OCI-LY3 (cell line): ENCODE data around the gene ARL6.

Source experiments
- EZH2phosphoT487 ChIP-seq: fragments of 200-600 bp; shearing (Covaris generic); IDR thresholded peaks from 2 replicates; pipeline ENCODE4 v1.6.1; 2018; ENCODE audit warnings: antibody characterized with exemption, mixed run types, low read depth
- TF ChIP-seq, protein P1 (sequence below): fragments of 200-600, 300-600 bp; sonication (generic); IDR thresholded peaks from 2 replicates; pipeline ENCODE4 v1.5.1; 2014; ENCODE audit warnings: antibody characterized with exemption, low read length, low read depth

DNA sequence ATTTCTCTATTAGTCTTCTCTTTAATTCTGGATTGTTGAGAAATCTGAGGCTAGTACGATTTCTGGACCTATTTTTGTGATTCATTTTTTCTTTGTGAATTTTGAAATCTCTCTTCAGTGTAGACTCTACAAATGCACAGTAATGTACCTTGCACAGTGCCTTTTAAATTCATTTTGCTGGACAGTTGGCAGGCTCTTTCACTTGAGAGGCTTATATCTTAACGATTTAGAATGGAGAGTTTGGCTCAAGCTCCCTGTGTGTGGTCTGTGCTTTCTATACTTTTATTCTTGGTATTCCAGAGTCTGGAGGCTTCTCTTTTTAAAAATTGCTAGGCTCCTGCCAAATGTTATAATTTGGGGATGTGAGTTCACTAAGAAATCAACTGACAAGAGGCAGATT is 66.1 kb downstream of the ARL6 start:
- TF ChIP-seq, protein P1, sequence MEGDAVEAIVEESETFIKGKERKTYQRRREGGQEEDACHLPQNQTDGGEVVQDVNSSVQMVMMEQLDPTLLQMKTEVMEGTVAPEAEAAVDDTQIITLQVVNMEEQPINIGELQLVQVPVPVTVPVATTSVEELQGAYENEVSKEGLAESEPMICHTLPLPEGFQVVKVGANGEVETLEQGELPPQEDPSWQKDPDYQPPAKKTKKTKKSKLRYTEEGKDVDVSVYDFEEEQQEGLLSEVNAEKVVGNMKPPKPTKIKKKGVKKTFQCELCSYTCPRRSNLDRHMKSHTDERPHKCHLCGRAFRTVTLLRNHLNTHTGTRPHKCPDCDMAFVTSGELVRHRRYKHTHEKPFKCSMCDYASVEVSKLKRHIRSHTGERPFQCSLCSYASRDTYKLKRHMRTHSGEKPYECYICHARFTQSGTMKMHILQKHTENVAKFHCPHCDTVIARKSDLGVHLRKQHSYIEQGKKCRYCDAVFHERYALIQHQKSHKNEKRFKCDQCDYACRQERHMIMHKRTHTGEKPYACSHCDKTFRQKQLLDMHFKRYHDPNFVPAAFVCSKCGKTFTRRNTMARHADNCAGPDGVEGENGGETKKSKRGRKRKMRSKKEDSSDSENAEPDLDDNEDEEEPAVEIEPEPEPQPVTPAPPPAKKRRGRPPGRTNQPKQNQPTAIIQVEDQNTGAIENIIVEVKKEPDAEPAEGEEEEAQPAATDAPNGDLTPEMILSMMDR: no peak
- no peak for TF ChIP-seq EZH2phosphoT487
